OCI-LY3 (cell line): ENCODE results near the gene UGCG.

Experiments used
- EZH2phosphoT487 ChIP-seq: fragments of 200-600 bp; shearing (Covaris generic); IDR thresholded peaks from 2 replicates; pipeline ENCODE4 v1.6.1; 2018; ENCODE audit warnings: antibody characterized with exemption, mixed run types, low read depth
- TF ChIP-seq, protein P1 (sequence below): fragments of 200-600, 300-600 bp; sonication (generic); IDR thresholded peaks from 2 replicates; pipeline ENCODE4 v1.5.1; 2014; ENCODE audit warnings: antibody characterized with exemption, low read length, low read depth

DNA sequence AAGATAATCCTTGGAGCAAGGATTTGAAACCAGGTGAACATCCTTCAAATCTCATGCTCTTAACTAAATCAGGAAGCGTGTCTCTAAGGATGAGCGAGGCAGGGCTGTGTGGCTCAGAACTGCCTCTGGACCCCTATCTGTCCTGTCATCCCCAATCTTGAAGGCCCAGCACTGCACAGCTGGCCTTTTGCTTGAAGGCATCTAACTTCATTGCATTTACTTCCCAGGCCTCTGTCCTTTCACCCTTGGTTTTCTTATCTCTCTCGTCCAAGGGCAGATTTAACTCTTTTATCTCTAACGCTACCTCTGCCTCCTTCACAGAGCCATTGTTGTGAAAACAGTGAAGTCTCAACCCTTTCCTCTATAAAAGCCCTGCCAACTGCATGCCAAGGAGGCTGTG lies 83.8 kb downstream of the UGCG start:
- TF ChIP-seq, protein P1, sequence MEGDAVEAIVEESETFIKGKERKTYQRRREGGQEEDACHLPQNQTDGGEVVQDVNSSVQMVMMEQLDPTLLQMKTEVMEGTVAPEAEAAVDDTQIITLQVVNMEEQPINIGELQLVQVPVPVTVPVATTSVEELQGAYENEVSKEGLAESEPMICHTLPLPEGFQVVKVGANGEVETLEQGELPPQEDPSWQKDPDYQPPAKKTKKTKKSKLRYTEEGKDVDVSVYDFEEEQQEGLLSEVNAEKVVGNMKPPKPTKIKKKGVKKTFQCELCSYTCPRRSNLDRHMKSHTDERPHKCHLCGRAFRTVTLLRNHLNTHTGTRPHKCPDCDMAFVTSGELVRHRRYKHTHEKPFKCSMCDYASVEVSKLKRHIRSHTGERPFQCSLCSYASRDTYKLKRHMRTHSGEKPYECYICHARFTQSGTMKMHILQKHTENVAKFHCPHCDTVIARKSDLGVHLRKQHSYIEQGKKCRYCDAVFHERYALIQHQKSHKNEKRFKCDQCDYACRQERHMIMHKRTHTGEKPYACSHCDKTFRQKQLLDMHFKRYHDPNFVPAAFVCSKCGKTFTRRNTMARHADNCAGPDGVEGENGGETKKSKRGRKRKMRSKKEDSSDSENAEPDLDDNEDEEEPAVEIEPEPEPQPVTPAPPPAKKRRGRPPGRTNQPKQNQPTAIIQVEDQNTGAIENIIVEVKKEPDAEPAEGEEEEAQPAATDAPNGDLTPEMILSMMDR: no peak
- TF ChIP-seq EZH2phosphoT487: no peak
